Kidney tubule cell (primary cell): ENCODE data around the gene OR4A5.
"Not testable (repeated sequence)": the region's sequence is repeated elsewhere in the genome, so short reads cannot be mapped to it uniquely, and the experiment has no call there.

Experiments
- DNase-seq: peaks from one replicate; pipeline ENCODE4 v3.0.0-alpha.2; 2018; ENCODE audit warnings: low spot score

The OR4A5 gene

DNA sequence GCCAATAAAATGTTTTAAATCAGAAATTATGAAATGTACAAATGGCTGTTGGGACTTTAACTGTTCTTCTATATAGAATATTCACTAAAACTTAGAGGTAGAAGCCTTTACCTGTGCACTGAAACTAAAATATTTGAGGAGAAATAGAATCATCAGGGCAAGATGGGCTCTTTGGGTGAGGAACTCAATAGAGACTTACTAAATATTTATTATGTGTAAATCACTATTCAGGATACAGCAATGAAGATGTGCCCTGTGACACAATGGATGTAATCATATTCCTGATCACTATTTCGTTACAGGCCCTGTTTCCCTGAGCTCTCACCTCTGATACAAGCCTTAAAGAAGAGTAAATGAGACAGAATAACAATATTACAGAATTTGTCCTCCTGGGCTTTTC lies at the start of gene OR4A5:
TSS of gene OR4A5 (plus strand) at position 301 of the 400 bp plus-strand sequence. CDS start at position 354, 53 bp downstream.
- not testable (repeated sequence) for DNase-seq

- DNase-seq: not testable (repeated sequence)
Observed at GRCh38 chr11:54720094-54720493, 13.5 kb downstream of the OR4A5 start.
